Measurements from ENCODE around the gene ESRRA. TPM values are rescaled to one million over a fixed set of nuclear protein-coding genes. Genes with fewer than 3 reads are reported as not detected.

The ESRRA gene
- total and polyA plus RNA-seq, 9 of the 15 experiments (the other 6 are each of a cell fraction or from before 2014, with no cell fraction given), result 0.27 to 89.7 (median 23.7) TPM

DNA sequence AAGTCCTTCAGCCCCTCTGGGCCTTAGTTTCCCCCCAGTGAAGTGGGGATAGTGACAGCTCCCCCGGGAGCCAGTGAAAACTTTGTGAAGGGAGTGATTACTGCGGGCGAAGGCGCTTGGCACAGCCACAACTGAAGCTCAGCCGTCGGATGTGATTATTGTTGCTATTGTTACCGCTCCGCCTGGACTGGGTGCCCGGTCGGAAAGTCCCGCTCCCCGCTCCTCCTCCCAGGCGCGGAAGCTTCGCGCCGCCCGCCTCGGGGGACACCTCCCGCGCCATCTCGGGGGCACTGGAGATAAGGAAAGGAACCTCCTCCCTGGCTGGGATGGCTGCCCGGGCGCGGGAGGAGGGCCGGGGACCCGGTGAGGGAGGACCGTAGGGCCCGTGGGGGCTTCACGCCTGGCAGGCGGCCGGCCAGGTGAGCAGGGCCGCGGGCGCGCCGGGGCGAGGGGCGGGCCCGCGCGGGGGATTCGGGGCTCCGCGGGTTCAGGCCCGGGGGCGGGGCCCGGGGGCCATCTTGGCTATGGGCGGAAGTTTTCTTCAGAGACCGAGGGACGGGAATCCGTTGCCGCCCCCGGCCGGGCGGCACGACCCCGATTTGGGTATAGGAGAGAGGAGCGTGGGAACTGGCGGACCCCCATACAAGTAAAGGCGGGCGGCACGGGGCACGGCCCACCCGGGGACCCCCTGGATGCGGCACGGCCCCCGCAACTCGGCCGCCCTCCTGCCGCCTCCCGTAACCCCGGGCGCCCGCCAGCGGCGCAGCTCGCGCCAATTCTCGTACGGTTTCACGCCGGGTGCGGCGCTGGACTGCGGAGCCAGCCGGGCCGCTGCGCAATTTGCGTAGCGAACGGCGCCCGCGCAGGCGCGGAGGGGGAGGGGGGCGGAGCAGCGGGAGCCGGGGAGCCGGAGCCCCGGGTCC lies 20.1 kb upstream of the ESRRA start, which contains the start of gene GPR137 (continued):
- no peak for TF ChIP-seq TEAD2 (tag; IDR thresholded peaks at IDR 0.05)
- TF ChIP-seq, protein P1, sequence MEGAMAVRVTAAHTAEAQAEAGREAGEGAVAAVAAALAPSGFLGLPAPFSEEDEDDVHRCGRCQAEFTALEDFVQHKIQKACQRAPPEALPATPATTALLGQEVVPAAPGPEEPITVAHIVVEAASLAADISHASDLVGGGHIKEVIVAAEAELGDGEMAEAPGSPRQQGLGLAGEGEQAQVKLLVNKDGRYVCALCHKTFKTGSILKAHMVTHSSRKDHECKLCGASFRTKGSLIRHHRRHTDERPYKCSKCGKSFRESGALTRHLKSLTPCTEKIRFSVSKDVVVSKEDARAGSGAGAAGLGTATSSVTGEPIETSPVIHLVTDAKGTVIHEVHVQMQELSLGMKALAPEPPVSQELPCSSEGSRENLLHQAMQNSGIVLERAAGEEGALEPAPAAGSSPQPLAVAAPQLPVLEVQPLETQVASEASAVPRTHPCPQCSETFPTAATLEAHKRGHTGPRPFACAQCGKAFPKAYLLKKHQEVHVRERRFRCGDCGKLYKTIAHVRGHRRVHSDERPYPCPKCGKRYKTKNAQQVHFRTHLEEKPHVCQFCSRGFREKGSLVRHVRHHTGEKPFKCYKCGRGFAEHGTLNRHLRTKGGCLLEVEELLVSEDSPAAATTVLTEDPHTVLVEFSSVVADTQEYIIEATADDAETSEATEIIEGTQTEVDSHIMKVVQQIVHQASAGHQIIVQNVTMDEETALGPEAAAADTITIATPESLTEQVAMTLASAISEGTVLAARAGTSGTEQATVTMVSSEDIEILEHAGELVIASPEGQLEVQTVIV (CRISPR knock-in tag; IDR thresholded peaks at IDR 0.05; ENCODE audit: borderline replicate concordance), result no peak
- no peak for TF ChIP-seq ZNF3 (CRISPR knock-in tag; IDR thresholded peaks at IDR 0.05)
- TF ChIP-seq SMARCE1 (IDR thresholded peaks at IDR 0.05), result no peak
- TF ChIP-seq ZBTB8A (IDR thresholded peaks at IDR 0.05; ENCODE audit: partially characterized antibody), result no peak
- TF ChIP-seq ZNF143 (CRISPR knock-in tag; IDR thresholded peaks at IDR 0.05), result no peak
- TF ChIP-seq STAT5B (CRISPR knock-in tag; IDR thresholded peaks at IDR 0.05), result no peak
- peak; percentile 14; the same call in 1 of the 2 replicates for TF ChIP-seq POLR2AphosphoS5 (IDR thresholded peaks at IDR 0.05; ENCODE audit: control insufficient read depth, insufficient read depth, low read depth, low read length)
- no peak for TF ChIP-seq RBM25 (IDR thresholded peaks at IDR 0.05; ENCODE audit: low read depth, low read length, severe bottlenecking)
- TF ChIP-seq, protein P2, sequence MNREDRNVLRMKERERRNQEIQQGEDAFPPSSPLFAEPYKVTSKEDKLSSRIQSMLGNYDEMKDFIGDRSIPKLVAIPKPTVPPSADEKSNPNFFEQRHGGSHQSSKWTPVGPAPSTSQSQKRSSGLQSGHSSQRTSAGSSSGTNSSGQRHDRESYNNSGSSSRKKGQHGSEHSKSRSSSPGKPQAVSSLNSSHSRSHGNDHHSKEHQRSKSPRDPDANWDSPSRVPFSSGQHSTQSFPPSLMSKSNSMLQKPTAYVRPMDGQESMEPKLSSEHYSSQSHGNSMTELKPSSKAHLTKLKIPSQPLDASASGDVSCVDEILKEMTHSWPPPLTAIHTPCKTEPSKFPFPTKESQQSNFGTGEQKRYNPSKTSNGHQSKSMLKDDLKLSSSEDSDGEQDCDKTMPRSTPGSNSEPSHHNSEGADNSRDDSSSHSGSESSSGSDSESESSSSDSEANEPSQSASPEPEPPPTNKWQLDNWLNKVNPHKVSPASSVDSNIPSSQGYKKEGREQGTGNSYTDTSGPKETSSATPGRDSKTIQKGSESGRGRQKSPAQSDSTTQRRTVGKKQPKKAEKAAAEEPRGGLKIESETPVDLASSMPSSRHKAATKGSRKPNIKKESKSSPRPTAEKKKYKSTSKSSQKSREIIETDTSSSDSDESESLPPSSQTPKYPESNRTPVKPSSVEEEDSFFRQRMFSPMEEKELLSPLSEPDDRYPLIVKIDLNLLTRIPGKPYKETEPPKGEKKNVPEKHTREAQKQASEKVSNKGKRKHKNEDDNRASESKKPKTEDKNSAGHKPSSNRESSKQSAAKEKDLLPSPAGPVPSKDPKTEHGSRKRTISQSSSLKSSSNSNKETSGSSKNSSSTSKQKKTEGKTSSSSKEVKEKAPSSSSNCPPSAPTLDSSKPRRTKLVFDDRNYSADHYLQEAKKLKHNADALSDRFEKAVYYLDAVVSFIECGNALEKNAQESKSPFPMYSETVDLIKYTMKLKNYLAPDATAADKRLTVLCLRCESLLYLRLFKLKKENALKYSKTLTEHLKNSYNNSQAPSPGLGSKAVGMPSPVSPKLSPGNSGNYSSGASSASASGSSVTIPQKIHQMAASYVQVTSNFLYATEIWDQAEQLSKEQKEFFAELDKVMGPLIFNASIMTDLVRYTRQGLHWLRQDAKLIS (CRISPR knock-in tag; IDR thresholded peaks at IDR 0.05), result no peak
- TF ChIP-seq CBX3 (IDR thresholded peaks at IDR 0.05; ENCODE audit: borderline replicate concordance in 1 of 2, low read length in 2 of 2), result no peak
- TF ChIP-seq MTA3 (IDR thresholded peaks at IDR 0.05; ENCODE audit: borderline replicate concordance), result peak; percentile 62; the same call in 1 of the 2 replicates
- no peak; the same call in 1 of the 2 replicates for TF ChIP-seq STAG1 (CRISPR knock-in tag; IDR thresholded peaks at IDR 0.05; ENCODE audit: borderline replicate concordance)
- TF ChIP-seq PURB (CRISPR knock-in tag; IDR thresholded peaks at IDR 0.05; ENCODE audit: low read depth), result no peak
- TF ChIP-seq, protein P3, sequence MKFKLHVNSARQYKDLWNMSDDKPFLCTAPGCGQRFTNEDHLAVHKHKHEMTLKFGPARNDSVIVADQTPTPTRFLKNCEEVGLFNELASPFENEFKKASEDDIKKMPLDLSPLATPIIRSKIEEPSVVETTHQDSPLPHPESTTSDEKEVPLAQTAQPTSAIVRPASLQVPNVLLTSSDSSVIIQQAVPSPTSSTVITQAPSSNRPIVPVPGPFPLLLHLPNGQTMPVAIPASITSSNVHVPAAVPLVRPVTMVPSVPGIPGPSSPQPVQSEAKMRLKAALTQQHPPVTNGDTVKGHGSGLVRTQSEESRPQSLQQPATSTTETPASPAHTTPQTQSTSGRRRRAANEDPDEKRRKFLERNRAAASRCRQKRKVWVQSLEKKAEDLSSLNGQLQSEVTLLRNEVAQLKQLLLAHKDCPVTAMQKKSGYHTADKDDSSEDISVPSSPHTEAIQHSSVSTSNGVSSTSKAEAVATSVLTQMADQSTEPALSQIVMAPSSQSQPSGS (CRISPR knock-in tag; IDR thresholded peaks at IDR 0.05), result no peak
- TF ChIP-seq TRIM24 (IDR thresholded peaks at IDR 0.05), result no peak
- no peak; the same call in 1 of the 2 replicates for TF ChIP-seq SMAD3 (CRISPR knock-in tag; conservative IDR thresholded peaks at IDR 0.05)
- TF ChIP-seq HEY1 (CRISPR knock-in tag; IDR thresholded peaks at IDR 0.05; ENCODE audit: borderline replicate concordance), result no peak
- TF ChIP-seq TARDBP (IDR thresholded peaks at IDR 0.05), result 0 out of 2 replicates have a peak, but pooled peaks have one; percentile 42
- TF ChIP-seq ZNF707 (CRISPR knock-in tag; conservative IDR thresholded peaks at IDR 0.05), result no peak
- TF ChIP-seq SMARCC2 (IDR thresholded peaks at IDR 0.05; ENCODE audit: low read depth), result no peak
